GM12878 (cell line): ENCODE results near the gene PAX7.

Experiments used
- CTCF ChIP-seq, 3 experiments: IDR thresholded peaks in 2 of 3; conservative IDR thresholded peaks in 1 of 3; 2 replicates each; pipeline ENCODE4 v1.5.1; 2011; ENCODE audit warnings: low read depth in 3 of 3, low read length in 3 of 3, mild to moderate bottlenecking in 3 of 3, control low read depth in 2 of 3, moderate library complexity in 2 of 3, inconsistent platforms in 1 of 3, mixed read lengths in 1 of 3; ENCODE audit not compliant: control insufficient read depth in 2 of 3, insufficient read depth in 1 of 3; ENCODE audit errors: extremely low read depth in 1 of 3
- EP300 ChIP-seq, 2 experiments: fragments of 150-350 bp in 1 of 2; IDR thresholded peaks; 2 replicates each; pipeline ENCODE4 v1.6.1; 2011 to 2012; ENCODE audit warnings: low read depth in 2 of 2, low read length in 2 of 2, borderline replicate concordance in 1 of 2, improper control_type of control experiment in 1 of 2, inconsistent platforms in 1 of 2; ENCODE audit not compliant: control insufficient read depth in 1 of 2
- KDM1A ChIP-seq: fragments of 200-600 bp; sonication (generic); IDR thresholded peaks from 2 replicates; pipeline ENCODE4 v1.6.1; 2016; ENCODE audit warnings: borderline replicate concordance
- POLR2A ChIP-seq: IDR thresholded peaks from 2 replicates; pipeline ENCODE4 v1.6.1; 2011; ENCODE audit warnings: low read depth, mild to moderate bottlenecking, low read length
- POLR2AphosphoS5 ChIP-seq: IDR thresholded peaks from 2 replicates; pipeline ENCODE4 v1.6.1; 2011; ENCODE audit warnings: mild to moderate bottlenecking, low read length, inconsistent platforms
- REST ChIP-seq: IDR thresholded peaks from 2 replicates; pipeline ENCODE4 v1.6.1; 2012; ENCODE audit warnings: mild to moderate bottlenecking, low read depth, low read length
- RFX5 ChIP-seq: IDR thresholded peaks from 2 replicates; pipeline ENCODE4 v1.6.1; 2011; ENCODE audit warnings: low read depth, low read length, improper control_type of control experiment
- RUNX3 ChIP-seq: IDR thresholded peaks from 2 replicates; pipeline ENCODE4 v1.6.1; 2012; ENCODE audit warnings: low read length, inconsistent platforms
- ZNF274 ChIP-seq: IDR thresholded peaks from one replicate; pipeline ENCODE4 v1.8.0; 2011; ENCODE audit not compliant: insufficient read length, insufficient read depth
- TF ChIP-seq, protein P1 (sequence below): fragments of 450-650 bp; IDR thresholded peaks from 2 replicates; pipeline ENCODE4 v1.6.1; 2016; ENCODE audit warnings: mild to moderate bottlenecking

DNA sequence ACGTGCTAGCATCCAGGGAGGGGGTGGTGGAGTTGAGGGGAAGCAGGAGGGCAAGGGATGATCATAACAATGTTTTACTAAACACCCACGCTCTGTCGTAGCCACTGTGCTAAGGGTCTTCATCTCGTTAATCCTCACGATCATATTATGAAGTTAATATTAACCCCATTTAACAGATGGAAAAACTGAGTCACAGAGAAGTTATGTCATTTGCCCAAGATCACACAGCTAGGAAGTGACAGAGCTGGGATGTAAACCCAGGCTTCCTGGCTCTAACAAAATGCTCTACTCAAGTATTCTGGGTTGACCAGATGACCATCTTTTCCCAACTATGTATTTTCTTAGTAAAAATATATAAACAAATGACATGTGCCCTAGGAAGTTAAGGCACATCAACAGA, 140.2 kb downstream of the PAX7 start:
- TF ChIP-seq RUNX3 (no peak), CTCF (IDR thresholded peaks at IDR 0.05 in 2 of 3, conservative IDR thresholded peaks at IDR 0.05 in 1 of 3; ENCODE audit: control insufficient read depth in 2 of 3, extremely low read depth in 1 of 3, insufficient read depth in 1 of 3, low read depth in 3 of 3, low read length in 3 of 3) (no peak), KDM1A (no peak), EP300 (IDR thresholded peaks at IDR 0.05; ENCODE audit: borderline replicate concordance in 1 of 2, control insufficient read depth in 1 of 2, low read depth in 2 of 2, low read length in 2 of 2) (no peak), ZNF274 (no peak), POLR2A (no peak), REST (no peak), RFX5 (no peak), POLR2AphosphoS5 (no peak)
- TF ChIP-seq, protein P1, sequence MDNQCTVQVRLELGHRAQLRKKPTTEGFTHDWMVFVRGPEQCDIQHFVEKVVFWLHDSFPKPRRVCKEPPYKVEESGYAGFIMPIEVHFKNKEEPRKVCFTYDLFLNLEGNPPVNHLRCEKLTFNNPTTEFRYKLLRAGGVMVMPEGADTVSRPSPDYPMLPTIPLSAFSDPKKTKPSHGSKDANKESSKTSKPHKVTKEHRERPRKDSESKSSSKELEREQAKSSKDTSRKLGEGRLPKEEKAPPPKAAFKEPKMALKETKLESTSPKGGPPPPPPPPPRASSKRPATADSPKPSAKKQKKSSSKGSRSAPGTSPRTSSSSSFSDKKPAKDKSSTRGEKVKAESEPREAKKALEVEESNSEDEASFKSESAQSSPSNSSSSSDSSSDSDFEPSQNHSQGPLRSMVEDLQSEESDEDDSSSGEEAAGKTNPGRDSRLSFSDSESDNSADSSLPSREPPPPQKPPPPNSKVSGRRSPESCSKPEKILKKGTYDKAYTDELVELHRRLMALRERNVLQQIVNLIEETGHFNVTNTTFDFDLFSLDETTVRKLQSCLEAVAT: no peak
